ENCODE data around the gene CLHC1. TPM values are rescaled to one million over a fixed set of nuclear protein-coding genes. Genes with fewer than 3 reads are reported as not detected.

The CLHC1 gene
- total RNA-seq, 1 donor from 2014 or later, result 25.0 TPM

- DNase-seq (ENCODE audit: extremely low spot score, unreplicated experiment), result no peak
- Mint-ChIP-seq H3K4me1 (ENCODE audit: unreplicated experiment) (peaks cover 34% of the 10 kb centered on the region), H3K27me3 (no peaks in the 10 kb centered on the region), H3K9me3 (no peaks in the 10 kb centered on the region), H3K4me3 (no peak overlapping the region), H3K36me3 (no peaks in the 10 kb centered on the region), H3K27ac (no peak overlapping the region)
- no peak for TF ChIP-seq CTCF (conservative IDR thresholded peaks at IDR 0.05)
These were observed 77.5 kb downstream of the CLHC1 start for GRCh38 chr2:55154525-55155030.

GRCh38 chr2:55153584-55154299, 78.4 kb downstream of the CLHC1 start:
- no peaks in the 10 kb centered on the region for H3K9me3 Mint-ChIP-seq
- no peak for TF ChIP-seq CTCF (conservative IDR thresholded peaks at IDR 0.05)
- H3K4me1 Mint-ChIP-seq (ENCODE audit: unreplicated experiment), result peaks cover 34% of the 10 kb centered on the region
- H3K4me3 Mint-ChIP-seq, result peak overlapping the region; percentile 17
- H3K27me3 Mint-ChIP-seq, result no peaks in the 10 kb centered on the region
- peak overlapping the region; percentile 82 for H3K27ac Mint-ChIP-seq
- no peak for DNase-seq (ENCODE audit: extremely low spot score, unreplicated experiment)
- H3K36me3 Mint-ChIP-seq, result no peaks in the 10 kb centered on the region

- DNase-seq (ENCODE audit: extremely low spot score, unreplicated experiment), result no peak
- Mint-ChIP-seq H3K4me1 (ENCODE audit: unreplicated experiment) (peaks cover 40% of the 10 kb centered on the region), H3K36me3 (no peaks in the 10 kb centered on the region), H3K27ac (peak overlapping the region; percentile 23), H3K9me3 (no peaks in the 10 kb centered on the region), H3K27me3 (no peaks in the 10 kb centered on the region), H3K4me3 (no peak overlapping the region)
- TF ChIP-seq CTCF (conservative IDR thresholded peaks at IDR 0.05), result no peak
These were observed 79.3 kb downstream of the CLHC1 start for GRCh38 chr2:55152475-55153412.

- Mint-ChIP-seq H3K9me3 (no peaks in the 10 kb centered on the region), H3K4me1 (ENCODE audit: unreplicated experiment) (peaks cover 34% of the 10 kb centered on the region), H3K27me3 (no peaks in the 10 kb centered on the region), H3K4me3 (no peak overlapping the region), H3K27ac (no peak overlapping the region), H3K36me3 (no peaks in the 10 kb centered on the region)
- TF ChIP-seq CTCF (conservative IDR thresholded peaks at IDR 0.05), result no peak
- no peak for DNase-seq (ENCODE audit: extremely low spot score, unreplicated experiment)
These were observed 80.2 kb downstream of the CLHC1 start for GRCh38 chr2:55151733-55152433.

GRCh38 chr2:55150834-55151233, 81.3 kb downstream of the CLHC1 start:
- Mint-ChIP-seq H3K27me3 (no peaks in the 10 kb centered on the region), H3K9me3 (no peaks in the 10 kb centered on the region), H3K4me3 (no peak overlapping the region), H3K36me3 (no peaks in the 10 kb centered on the region), H3K4me1 (ENCODE audit: unreplicated experiment) (peaks cover 23% of the 10 kb centered on the region), H3K27ac (no peak overlapping the region)
- no peak for TF ChIP-seq CTCF (conservative IDR thresholded peaks at IDR 0.05)
- no peak for DNase-seq (ENCODE audit: extremely low spot score, unreplicated experiment)

All from type B pancreatic cell (in vitro differentiated cells).